ENCODE measurements around the gene RBM17.

- TF ChIP-seq CTCF (IDR thresholded peaks at IDR 0.05; ENCODE audit: low read length), result no peak
- TF ChIP-seq EZH2 (IDR thresholded peaks at IDR 0.05; ENCODE audit: borderline replicate concordance, low read length), result no peak
These were observed 20.4 kb upstream of the RBM17 start for GRCh38 chr10:6068422-6068821.

Measured in OCI-LY1 (cell line).